Left ventricle myocardium inferior (tissue), 1 donor: ENCODE data around the gene RABEP1. TPM values are rescaled to one million over a fixed set of nuclear protein-coding genes. Genes with fewer than 3 reads are reported as not detected.

Experiments used
- DNase-seq: peaks from one replicate; pipeline ENCODE4 v3.0.0-alpha.2; 2020
- H3K27ac ChIP-seq: fragments of 200-600 bp; replicated peaks from 2 replicates; pipeline ENCODE4 v1.8.0; 2021
- H3K27me3 ChIP-seq: fragments of 200-600 bp; 2 replicates; pipeline ENCODE4 v1.8.0; 2021; ENCODE audit warnings: low read depth
- H3K36me3 ChIP-seq: fragments of 200-600 bp; 2 replicates; pipeline ENCODE4 v1.8.0; 2021
- H3K4me1 ChIP-seq: fragments of 200-600 bp; 2 replicates; pipeline ENCODE4 v1.8.0; 2021
- H3K4me3 ChIP-seq: fragments of 200-600 bp; 2 replicates; pipeline ENCODE4 v1.8.0; 2021; ENCODE audit warnings: mild to moderate bottlenecking, moderate library complexity
- H3K9me3 ChIP-seq: fragments of 200-600 bp; replicated peaks from 2 replicates; pipeline ENCODE4 v1.8.0; 2021
- CTCF ChIP-seq: fragments of 200-600 bp; IDR thresholded peaks from 2 replicates; pipeline ENCODE4 v1.8.0; 2021; ENCODE audit warnings: antibody characterized with exemption, mild to moderate bottlenecking, borderline replicate concordance
- intact Hi-C: fragments of 100-400 bp; cut with micrococcal nuclease; formaldehyde crosslinking; loops from one replicate; pipeline ENCODE4 v1.11.0; 2022
- total RNA-seq: library from RNA; stranded (reverse); fragmentation: NEBNext Ultra II Directional; extraction: Animal tissue kit (Norgen Biotek cat#: 25700); gene quantifications from one replicate; pipeline ENCODE4 v1.2.1, GENCODE V29; 2021
- donor health status: DM: no; HTN: yes; CAD: no; lungs with severe emphysema.

The RABEP1 gene
- total RNA-seq, 1 donor from 2014 or later, result 60.6 TPM

GRCh38 chr17:5299383-5299782, 17.3 kb downstream of the RABEP1 start:
- Histone ChIP-seq H3K27me3 (no peaks in the 10 kb centered on the region), H3K4me1 (peaks cover 42% of the 10 kb centered on the region), H3K4me3 (no peak overlapping the region), H3K27ac (no peak overlapping the region), H3K9me3 (no peaks in the 10 kb centered on the region), H3K36me3 (no peaks in the 10 kb centered on the region)
- intact Hi-C loops, result no loop called here
- TF ChIP-seq CTCF, result no peak
- no peak for DNase-seq

- Histone ChIP-seq H3K36me3 (peaks cover 11% of the 10 kb centered on the region), H3K9me3 (no peaks in the 10 kb centered on the region), H3K4me1 (peaks cover 33% of the 10 kb centered on the region), H3K4me3 (no peak overlapping the region), H3K27ac (no peak overlapping the region), H3K27me3 (no peaks in the 10 kb centered on the region)
- intact Hi-C loops, result no loop called here
- no peak for DNase-seq
- TF ChIP-seq CTCF, result no peak
These were observed 22.6 kb downstream of the RABEP1 start for GRCh38 chr17:5304636-5305035.

- DNase-seq, result no peak
- H3K9me3 ChIP-seq, result no peaks in the 10 kb centered on the region
- no peaks in the 10 kb centered on the region for H3K27me3 ChIP-seq
- no peak overlapping the region for H3K4me3 ChIP-seq
- peaks cover 40% of the 10 kb centered on the region for H3K36me3 ChIP-seq
- intact Hi-C loops, result no loop called here
- peaks cover 16% of the 10 kb centered on the region for H3K4me1 ChIP-seq
- no peak overlapping the region for H3K27ac ChIP-seq
- TF ChIP-seq CTCF, result no peak
These were observed 27.8 kb downstream of the RABEP1 start for GRCh38 chr17:5309851-5310250.

- no peak overlapping the region for H3K27ac ChIP-seq
- no peaks in the 10 kb centered on the region for H3K4me1 ChIP-seq
- H3K27me3 ChIP-seq, result no peaks in the 10 kb centered on the region
- no peak overlapping the region for H3K4me3 ChIP-seq
- no peak for DNase-seq
- no peak for TF ChIP-seq CTCF
- H3K36me3 ChIP-seq, result no peaks in the 10 kb centered on the region
- peaks cover 5% of the 10 kb centered on the region for H3K9me3 ChIP-seq
- intact Hi-C loops, result no loop called here
These were observed 43.8 kb downstream of the RABEP1 start for GRCh38 chr17:5325851-5326250.

- no peaks in the 10 kb centered on the region for H3K9me3 ChIP-seq
- no peak for TF ChIP-seq CTCF
- no peak overlapping the region for H3K4me3 ChIP-seq
- no peak overlapping the region for H3K27ac ChIP-seq
- no peak for DNase-seq
- no peaks in the 10 kb centered on the region for H3K27me3 ChIP-seq
- H3K36me3 ChIP-seq, result peaks cover 21% of the 10 kb centered on the region
- no peaks in the 10 kb centered on the region for H3K4me1 ChIP-seq
- intact Hi-C loops, result no loop called here
These were observed 47.9 kb downstream of the RABEP1 start for GRCh38 chr17:5329784-5330557.
